GM19023 (cell line): ENCODE results near the gene PI4KB.
A peak's percentile ranks its signal among the peaks of the same experiment; 100 is the strongest.
"Not testable (repeated sequence)": the region's sequence is repeated elsewhere in the genome, so short reads cannot be mapped to it uniquely, and the experiment has no call there.

Experiments
- ATAC-seq: cut with Tn5 transposase; IDR thresholded peaks from one replicate; pipeline ENCODE4 v1.9.1; 2021; ENCODE audit warnings: mild to moderate bottlenecking, moderate library complexity; ENCODE audit not compliant: unreplicated experiment

Gene PI4KB

GRCh38 chr1:151327223-151327902 lies at the start of gene PI4KB:
Gene PI4KB (minus strand): TSS chr1:151327416. CDS start chr1:151316481, 10,935 bp downstream.
- peak; percentile 83 for ATAC-seq

- ATAC-seq = no peak
Measured at GRCh38 chr1:151373196-151373595, 46.0 kb upstream of the PI4KB start.

- ATAC-seq = no peak
Measured at GRCh38 chr1:151372058-151372934, 45.1 kb upstream of the PI4KB start, which contains the start of gene SELENBP1. Gene SELENBP1 (minus strand): TSS chr1:151372705. CDS start chr1:151372641, 64 bp downstream.

GRCh38 chr1:151371370-151372057 lies 44.3 kb upstream of the PI4KB start:
- ATAC-seq = no peak

GRCh38 chr1:151370211-151370911 lies 43.1 kb upstream of the PI4KB start:
- no peak for ATAC-seq

GRCh38 chr1:151369621-151370048 lies 42.4 kb upstream of the PI4KB start:
- ATAC-seq = no peak

- no peak for ATAC-seq
Measured at GRCh38 chr1:151369302-151369610, 42.0 kb upstream of the PI4KB start.

- no peak for ATAC-seq
Measured at GRCh38 chr1:151368393-151369301, 41.4 kb upstream of the PI4KB start.

- no peak for ATAC-seq
Measured at GRCh38 chr1:151367658-151368392, 40.6 kb upstream of the PI4KB start.

- ATAC-seq = no peak
Measured at GRCh38 chr1:151364996-151365395, 37.8 kb upstream of the PI4KB start.

GRCh38 chr1:151362308-151363155 lies 35.3 kb upstream of the PI4KB start:
- no peak for ATAC-seq

- ATAC-seq = no peak
Measured at GRCh38 chr1:151361883-151362282, 34.7 kb upstream of the PI4KB start.

GRCh38 chr1:151356696-151357095 lies 29.5 kb upstream of the PI4KB start:
- ATAC-seq = no peak

GRCh38 chr1:151352021-151352718 lies 25.0 kb upstream of the PI4KB start:
- no peak for ATAC-seq

- ATAC-seq = not testable (repeated sequence)
Measured at GRCh38 chr1:151350323-151350722, 23.1 kb upstream of the PI4KB start.

- no peak for ATAC-seq
Measured at GRCh38 chr1:151347523-151348246, 20.5 kb upstream of the PI4KB start.
